ENCODE data around the gene KCNJ2. TPM values are rescaled to one million over a fixed set of nuclear protein-coding genes. Genes with fewer than 3 reads are reported as not detected.

The KCNJ2 gene
- total and polyA plus RNA-seq, 4 donors: 0.47 to 2.7 (median 1.4) TPM

DNA sequence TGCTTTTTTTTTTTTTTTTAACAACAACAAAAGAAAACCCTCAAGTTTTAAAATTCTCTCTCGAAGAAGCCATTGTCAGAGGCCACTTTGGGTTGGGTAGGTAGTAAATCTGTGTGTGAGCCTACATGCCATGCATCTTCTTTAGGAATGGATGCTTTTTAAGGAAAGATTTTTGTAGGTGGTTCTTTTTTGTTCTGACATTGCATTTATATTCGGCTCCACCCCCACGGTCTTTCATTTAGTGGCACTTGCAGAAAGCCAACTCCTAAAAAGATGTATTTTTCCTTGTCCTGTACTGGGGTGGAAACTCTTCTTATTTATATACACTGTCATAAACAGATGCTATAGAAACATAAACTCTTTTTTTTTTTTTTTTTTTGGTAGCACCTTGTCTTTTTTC, 35.1 kb downstream of the KCNJ2 start:
- no peaks in the 10 kb centered on the region for H3K36me3 ChIP-seq (ENCODE audit: control insufficient read depth in 4 of 4, insufficient read depth in 3 of 4, low read depth in 1 of 4, low read length in 3 of 4)
- TF ChIP-seq, protein P1, sequence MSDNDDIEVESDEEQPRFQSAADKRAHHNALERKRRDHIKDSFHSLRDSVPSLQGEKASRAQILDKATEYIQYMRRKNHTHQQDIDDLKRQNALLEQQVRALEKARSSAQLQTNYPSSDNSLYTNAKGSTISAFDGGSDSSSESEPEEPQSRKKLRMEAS (IDR thresholded peaks at IDR 0.05): no peak
- TF ChIP-seq GABPA (IDR thresholded peaks at IDR 0.05 in 1 of 2, conservative IDR thresholded peaks at IDR 0.05 in 1 of 2) (no peak), HNF4G (IDR thresholded peaks at IDR 0.05) (no peak), FOXA1 (IDR thresholded peaks at IDR 0.05) (no peak), YY1 (IDR thresholded peaks at IDR 0.05) (no peak), FOXA2 (IDR thresholded peaks at IDR 0.05) (no peak), RAD21 (IDR thresholded peaks at IDR 0.05) (no peak), EGR1 (IDR thresholded peaks at IDR 0.05; ENCODE audit: low read depth in 2 of 2) (no peak), HNF4A (conservative IDR thresholded peaks at IDR 0.05) (no peak), JUND (IDR thresholded peaks at IDR 0.05) (no peak), SP1 (IDR thresholded peaks at IDR 0.05) (no peak), NR2F2 (IDR thresholded peaks at IDR 0.05) (no peak), RXRA (IDR thresholded peaks at IDR 0.05) (no peak), TAF1 (conservative IDR thresholded peaks at IDR 0.05) (no peak)
- TF ChIP-seq, protein P2, sequence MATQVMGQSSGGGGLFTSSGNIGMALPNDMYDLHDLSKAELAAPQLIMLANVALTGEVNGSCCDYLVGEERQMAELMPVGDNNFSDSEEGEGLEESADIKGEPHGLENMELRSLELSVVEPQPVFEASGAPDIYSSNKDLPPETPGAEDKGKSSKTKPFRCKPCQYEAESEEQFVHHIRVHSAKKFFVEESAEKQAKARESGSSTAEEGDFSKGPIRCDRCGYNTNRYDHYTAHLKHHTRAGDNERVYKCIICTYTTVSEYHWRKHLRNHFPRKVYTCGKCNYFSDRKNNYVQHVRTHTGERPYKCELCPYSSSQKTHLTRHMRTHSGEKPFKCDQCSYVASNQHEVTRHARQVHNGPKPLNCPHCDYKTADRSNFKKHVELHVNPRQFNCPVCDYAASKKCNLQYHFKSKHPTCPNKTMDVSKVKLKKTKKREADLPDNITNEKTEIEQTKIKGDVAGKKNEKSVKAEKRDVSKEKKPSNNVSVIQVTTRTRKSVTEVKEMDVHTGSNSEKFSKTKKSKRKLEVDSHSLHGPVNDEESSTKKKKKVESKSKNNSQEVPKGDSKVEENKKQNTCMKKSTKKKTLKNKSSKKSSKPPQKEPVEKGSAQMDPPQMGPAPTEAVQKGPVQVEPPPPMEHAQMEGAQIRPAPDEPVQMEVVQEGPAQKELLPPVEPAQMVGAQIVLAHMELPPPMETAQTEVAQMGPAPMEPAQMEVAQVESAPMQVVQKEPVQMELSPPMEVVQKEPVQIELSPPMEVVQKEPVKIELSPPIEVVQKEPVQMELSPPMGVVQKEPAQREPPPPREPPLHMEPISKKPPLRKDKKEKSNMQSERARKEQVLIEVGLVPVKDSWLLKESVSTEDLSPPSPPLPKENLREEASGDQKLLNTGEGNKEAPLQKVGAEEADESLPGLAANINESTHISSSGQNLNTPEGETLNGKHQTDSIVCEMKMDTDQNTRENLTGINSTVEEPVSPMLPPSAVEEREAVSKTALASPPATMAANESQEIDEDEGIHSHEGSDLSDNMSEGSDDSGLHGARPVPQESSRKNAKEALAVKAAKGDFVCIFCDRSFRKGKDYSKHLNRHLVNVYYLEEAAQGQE (IDR thresholded peaks at IDR 0.05): no peak
- TF ChIP-seq, protein P3, sequence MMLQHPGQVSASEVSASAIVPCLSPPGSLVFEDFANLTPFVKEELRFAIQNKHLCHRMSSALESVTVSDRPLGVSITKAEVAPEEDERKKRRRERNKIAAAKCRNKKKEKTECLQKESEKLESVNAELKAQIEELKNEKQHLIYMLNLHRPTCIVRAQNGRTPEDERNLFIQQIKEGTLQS (IDR thresholded peaks at IDR 0.05): no peak
- TF ChIP-seq, protein P4, sequence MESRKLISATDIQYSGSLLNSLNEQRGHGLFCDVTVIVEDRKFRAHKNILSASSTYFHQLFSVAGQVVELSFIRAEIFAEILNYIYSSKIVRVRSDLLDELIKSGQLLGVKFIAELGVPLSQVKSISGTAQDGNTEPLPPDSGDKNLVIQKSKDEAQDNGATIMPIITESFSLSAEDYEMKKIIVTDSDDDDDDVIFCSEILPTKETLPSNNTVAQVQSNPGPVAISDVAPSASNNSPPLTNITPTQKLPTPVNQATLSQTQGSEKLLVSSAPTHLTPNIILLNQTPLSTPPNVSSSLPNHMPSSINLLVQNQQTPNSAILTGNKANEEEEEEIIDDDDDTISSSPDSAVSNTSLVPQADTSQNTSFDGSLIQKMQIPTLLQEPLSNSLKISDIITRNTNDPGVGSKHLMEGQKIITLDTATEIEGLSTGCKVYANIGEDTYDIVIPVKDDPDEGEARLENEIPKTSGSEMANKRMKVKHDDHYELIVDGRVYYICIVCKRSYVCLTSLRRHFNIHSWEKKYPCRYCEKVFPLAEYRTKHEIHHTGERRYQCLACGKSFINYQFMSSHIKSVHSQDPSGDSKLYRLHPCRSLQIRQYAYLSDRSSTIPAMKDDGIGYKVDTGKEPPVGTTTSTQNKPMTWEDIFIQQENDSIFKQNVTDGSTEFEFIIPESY (IDR thresholded peaks at IDR 0.05): no peak
- DNase-seq (ENCODE audit: low spot score): no peak
- no peak overlapping the region for H3K27ac ChIP-seq (ENCODE audit: low read depth in 1 of 2, low read length in 2 of 2)
- peaks cover 0 to 3% (median 0%) of the 10 kb centered on the region in 4 donors for H3K4me1 ChIP-seq (ENCODE audit: control insufficient read depth in 4 of 4, insufficient read depth in 4 of 4, low read length in 3 of 4)
- H3K27me3 ChIP-seq (ENCODE audit: control insufficient read depth in 4 of 4, insufficient read depth in 4 of 4, low read length in 3 of 4): peaks cover 0 to 3% (median 0%) of the 10 kb centered on the region in 4 donors
- no peaks in the 10 kb centered on the region for H3K9me3 ChIP-seq (ENCODE audit: control insufficient read depth in 4 of 4, low read length in 3 of 4)
- H3K4me3 ChIP-seq (ENCODE audit: low read depth in 1 of 3, low read length in 3 of 3): no peak overlapping the region
- WGBS: 82% methylated on average over 3 of the region's 3 CpGs
- H3K9ac ChIP-seq (ENCODE audit: low read depth in 1 of 2, low read length in 2 of 2): no peak overlapping the region

DNA sequence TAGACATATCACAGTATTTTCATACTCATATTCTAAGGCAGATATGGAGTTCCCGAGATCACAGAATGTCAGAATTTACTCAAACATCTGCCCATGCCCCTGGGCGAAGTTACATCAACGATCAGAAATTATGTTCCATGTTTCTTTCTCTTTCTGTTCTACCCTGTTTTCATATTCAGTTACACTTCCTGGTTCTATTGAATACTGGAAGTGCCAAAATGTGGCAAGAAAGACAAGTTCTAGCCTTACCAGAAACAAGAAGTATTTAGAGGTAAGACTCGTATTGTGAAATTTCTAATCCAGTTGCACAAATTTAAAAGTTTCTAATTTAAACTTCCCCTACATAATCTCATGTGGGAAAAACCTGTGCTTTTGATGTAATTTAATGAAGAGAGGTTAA, 36.1 kb downstream of the KCNJ2 start:
- no peak for DNase-seq (ENCODE audit: low spot score)
- TF ChIP-seq FOXA1 (IDR thresholded peaks at IDR 0.05) (no peak), RXRA (IDR thresholded peaks at IDR 0.05) (no peak)
- TF ChIP-seq, protein P1 (IDR thresholded peaks at IDR 0.05): no peak
- Histone ChIP-seq H3K27ac (ENCODE audit: low read depth in 1 of 2, low read length in 2 of 2) (no peak overlapping the region), H3K9me3 (ENCODE audit: control insufficient read depth in 4 of 4, low read length in 3 of 4) (no peaks in the 10 kb centered on the region), H3K36me3 (ENCODE audit: control insufficient read depth in 4 of 4, insufficient read depth in 3 of 4, low read depth in 1 of 4, low read length in 3 of 4) (no peaks in the 10 kb centered on the region), H3K27me3 (ENCODE audit: control insufficient read depth in 4 of 4, insufficient read depth in 4 of 4, low read length in 3 of 4) (peaks cover 0 to 3% (median 0%) of the 10 kb centered on the region in 4 donors), H3K9ac (ENCODE audit: low read depth in 1 of 2, low read length in 2 of 2) (no peak overlapping the region), H3K4me1 (ENCODE audit: control insufficient read depth in 4 of 4, insufficient read depth in 4 of 4, low read length in 3 of 4) (peaks cover 0 to 3% (median 0%) of the 10 kb centered on the region in 4 donors), H3K4me3 (ENCODE audit: low read depth in 1 of 3, low read length in 3 of 3) (no peak overlapping the region)
- 79% methylated on average over 4 of the region's 4 CpGs for WGBS
